GM12878 (cell line): ENCODE measurements around the gene MNT.

Source experiments
- BHLHE40 ChIP-seq, 2 experiments: fragments of 450-650 bp in 1 of 2; IDR thresholded peaks; 2 replicates each; pipeline ENCODE4 v1.6.1; 2011 to 2017; ENCODE audit warnings: low read depth in 2 of 2, borderline replicate concordance in 1 of 2, improper control_type of control experiment in 1 of 2, low read length in 1 of 2, mild to moderate bottlenecking in 1 of 2
- CEBPB ChIP-seq, 2 experiments: fragments of 150-350 bp in 1 of 2; IDR thresholded peaks; 2 replicates each; pipeline ENCODE4 v1.6.1; 2012 to 2014; ENCODE audit warnings: low read depth in 2 of 2, low read length in 2 of 2, borderline replicate concordance in 1 of 2, inconsistent platforms in 1 of 2
- CREB1 ChIP-seq: IDR thresholded peaks from 2 replicates; pipeline ENCODE4 v1.6.1; 2012; ENCODE audit warnings: low read depth, mild to moderate bottlenecking, inconsistent platforms
- ETV6 ChIP-seq, 2 experiments: fragments of 450-650 bp in 1 of 2; IDR thresholded peaks in 1 of 2; conservative IDR thresholded peaks in 1 of 2; 2 replicates each; pipeline ENCODE4 v1.6.1; 2014; ENCODE audit warnings: antibody characterized with exemption in 1 of 2, borderline replicate concordance in 1 of 2, low read depth in 1 of 2, mild to moderate bottlenecking in 1 of 2, moderate library complexity in 1 of 2
- EZH2 ChIP-seq: IDR thresholded peaks from 2 replicates; pipeline ENCODE4 v1.6.1; 2012; ENCODE audit warnings: low read depth, mild to moderate bottlenecking, control low read depth, inconsistent platforms, low read length, borderline replicate concordance; ENCODE audit not compliant: control insufficient read depth
- HCFC1 ChIP-seq: fragments of 150-350 bp; IDR thresholded peaks from 2 replicates; pipeline ENCODE4 v1.6.1; 2014; ENCODE audit warnings: low read length
- JUND ChIP-seq: IDR thresholded peaks from 2 replicates; pipeline ENCODE4 v1.6.1; 2012; ENCODE audit warnings: low read depth, mild to moderate bottlenecking, low read length, improper control_type of control experiment, moderate library complexity
- POLR2A ChIP-seq: IDR thresholded peaks from 2 replicates; pipeline ENCODE4 v1.6.1; 2011; ENCODE audit warnings: low read depth, mild to moderate bottlenecking, low read length
- POLR2AphosphoS5 ChIP-seq: IDR thresholded peaks from 2 replicates; pipeline ENCODE4 v1.6.1; 2011; ENCODE audit warnings: mild to moderate bottlenecking, low read length, inconsistent platforms
- TF ChIP-seq, protein P1 (sequence below), 3 experiments: IDR thresholded peaks in 2 of 3; conservative IDR thresholded peaks in 1 of 3; 2 replicates each; pipeline ENCODE4 v1.5.1; 2011; ENCODE audit warnings: low read depth in 3 of 3, low read length in 3 of 3, mild to moderate bottlenecking in 3 of 3, control low read depth in 2 of 3, moderate library complexity in 2 of 3, inconsistent platforms in 1 of 3, mixed read lengths in 1 of 3; ENCODE audit not compliant: control insufficient read depth in 2 of 3, insufficient read depth in 1 of 3; ENCODE audit errors: extremely low read depth in 1 of 3
- TF ChIP-seq, protein P2 (sequence below): fragments of 450-650 bp; IDR thresholded peaks from 2 replicates; pipeline ENCODE4 v1.6.1; 2018; ENCODE audit warnings: borderline replicate concordance, mild to moderate bottlenecking; ENCODE audit not compliant: partially characterized antibody
- TF ChIP-seq, protein P3 (sequence below): IDR thresholded peaks from 2 replicates; pipeline ENCODE4 v1.6.1; 2012; ENCODE audit warnings: low read length, inconsistent platforms
- TF ChIP-seq, protein P4 (sequence below): IDR thresholded peaks from 2 replicates; pipeline ENCODE4 v1.6.1; 2011; ENCODE audit warnings: low read depth, mild to moderate bottlenecking, low read length, moderate library complexity, borderline replicate concordance; ENCODE audit errors: extremely low read depth

DNA sequence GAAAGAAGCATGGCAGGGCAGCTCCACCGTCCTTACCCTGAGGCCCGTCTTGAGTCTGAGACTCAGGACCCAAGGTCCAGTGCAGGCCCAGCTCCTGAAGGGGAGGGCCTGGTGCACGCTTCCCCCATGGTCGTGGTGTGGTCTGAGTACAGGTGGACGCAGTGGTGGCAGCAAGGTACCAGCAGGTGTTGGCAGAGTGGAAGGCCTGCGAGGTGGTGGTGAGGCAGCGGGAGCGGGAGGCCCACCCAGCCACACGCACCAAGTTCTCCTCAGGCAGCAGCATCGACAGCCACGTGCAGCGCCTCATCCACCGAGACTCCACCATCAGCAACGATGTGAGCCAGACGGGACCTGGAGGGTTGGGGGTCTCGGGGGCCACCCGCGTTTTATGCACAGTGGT lies 27.7 kb downstream of the MNT start:
- TF ChIP-seq, protein P1, sequence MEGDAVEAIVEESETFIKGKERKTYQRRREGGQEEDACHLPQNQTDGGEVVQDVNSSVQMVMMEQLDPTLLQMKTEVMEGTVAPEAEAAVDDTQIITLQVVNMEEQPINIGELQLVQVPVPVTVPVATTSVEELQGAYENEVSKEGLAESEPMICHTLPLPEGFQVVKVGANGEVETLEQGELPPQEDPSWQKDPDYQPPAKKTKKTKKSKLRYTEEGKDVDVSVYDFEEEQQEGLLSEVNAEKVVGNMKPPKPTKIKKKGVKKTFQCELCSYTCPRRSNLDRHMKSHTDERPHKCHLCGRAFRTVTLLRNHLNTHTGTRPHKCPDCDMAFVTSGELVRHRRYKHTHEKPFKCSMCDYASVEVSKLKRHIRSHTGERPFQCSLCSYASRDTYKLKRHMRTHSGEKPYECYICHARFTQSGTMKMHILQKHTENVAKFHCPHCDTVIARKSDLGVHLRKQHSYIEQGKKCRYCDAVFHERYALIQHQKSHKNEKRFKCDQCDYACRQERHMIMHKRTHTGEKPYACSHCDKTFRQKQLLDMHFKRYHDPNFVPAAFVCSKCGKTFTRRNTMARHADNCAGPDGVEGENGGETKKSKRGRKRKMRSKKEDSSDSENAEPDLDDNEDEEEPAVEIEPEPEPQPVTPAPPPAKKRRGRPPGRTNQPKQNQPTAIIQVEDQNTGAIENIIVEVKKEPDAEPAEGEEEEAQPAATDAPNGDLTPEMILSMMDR (IDR thresholded peaks at IDR 0.05 in 2 of 3, conservative IDR thresholded peaks at IDR 0.05 in 1 of 3; ENCODE audit: control insufficient read depth in 2 of 3, extremely low read depth in 1 of 3, insufficient read depth in 1 of 3, low read depth in 3 of 3, low read length in 3 of 3) = no peak
- TF ChIP-seq, protein P2, sequence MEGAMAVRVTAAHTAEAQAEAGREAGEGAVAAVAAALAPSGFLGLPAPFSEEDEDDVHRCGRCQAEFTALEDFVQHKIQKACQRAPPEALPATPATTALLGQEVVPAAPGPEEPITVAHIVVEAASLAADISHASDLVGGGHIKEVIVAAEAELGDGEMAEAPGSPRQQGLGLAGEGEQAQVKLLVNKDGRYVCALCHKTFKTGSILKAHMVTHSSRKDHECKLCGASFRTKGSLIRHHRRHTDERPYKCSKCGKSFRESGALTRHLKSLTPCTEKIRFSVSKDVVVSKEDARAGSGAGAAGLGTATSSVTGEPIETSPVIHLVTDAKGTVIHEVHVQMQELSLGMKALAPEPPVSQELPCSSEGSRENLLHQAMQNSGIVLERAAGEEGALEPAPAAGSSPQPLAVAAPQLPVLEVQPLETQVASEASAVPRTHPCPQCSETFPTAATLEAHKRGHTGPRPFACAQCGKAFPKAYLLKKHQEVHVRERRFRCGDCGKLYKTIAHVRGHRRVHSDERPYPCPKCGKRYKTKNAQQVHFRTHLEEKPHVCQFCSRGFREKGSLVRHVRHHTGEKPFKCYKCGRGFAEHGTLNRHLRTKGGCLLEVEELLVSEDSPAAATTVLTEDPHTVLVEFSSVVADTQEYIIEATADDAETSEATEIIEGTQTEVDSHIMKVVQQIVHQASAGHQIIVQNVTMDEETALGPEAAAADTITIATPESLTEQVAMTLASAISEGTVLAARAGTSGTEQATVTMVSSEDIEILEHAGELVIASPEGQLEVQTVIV = no peak
- TF ChIP-seq CREB1 (no peak), EZH2 (no peak), HCFC1 (no peak), JUND (no peak), POLR2AphosphoS5 (no peak), ETV6 (conservative IDR thresholded peaks at IDR 0.05 in 1 of 2, IDR thresholded peaks at IDR 0.05 in 1 of 2; ENCODE audit: borderline replicate concordance in 1 of 2, low read depth in 1 of 2) (no peak), CEBPB (IDR thresholded peaks at IDR 0.05; ENCODE audit: borderline replicate concordance in 1 of 2, low read depth in 2 of 2, low read length in 2 of 2) (no peak), BHLHE40 (IDR thresholded peaks at IDR 0.05; ENCODE audit: borderline replicate concordance in 1 of 2, low read depth in 2 of 2, low read length in 1 of 2) (no peak), POLR2A (no peak)
- TF ChIP-seq, protein P3, sequence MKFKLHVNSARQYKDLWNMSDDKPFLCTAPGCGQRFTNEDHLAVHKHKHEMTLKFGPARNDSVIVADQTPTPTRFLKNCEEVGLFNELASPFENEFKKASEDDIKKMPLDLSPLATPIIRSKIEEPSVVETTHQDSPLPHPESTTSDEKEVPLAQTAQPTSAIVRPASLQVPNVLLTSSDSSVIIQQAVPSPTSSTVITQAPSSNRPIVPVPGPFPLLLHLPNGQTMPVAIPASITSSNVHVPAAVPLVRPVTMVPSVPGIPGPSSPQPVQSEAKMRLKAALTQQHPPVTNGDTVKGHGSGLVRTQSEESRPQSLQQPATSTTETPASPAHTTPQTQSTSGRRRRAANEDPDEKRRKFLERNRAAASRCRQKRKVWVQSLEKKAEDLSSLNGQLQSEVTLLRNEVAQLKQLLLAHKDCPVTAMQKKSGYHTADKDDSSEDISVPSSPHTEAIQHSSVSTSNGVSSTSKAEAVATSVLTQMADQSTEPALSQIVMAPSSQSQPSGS = no peak
- TF ChIP-seq, protein P4, sequence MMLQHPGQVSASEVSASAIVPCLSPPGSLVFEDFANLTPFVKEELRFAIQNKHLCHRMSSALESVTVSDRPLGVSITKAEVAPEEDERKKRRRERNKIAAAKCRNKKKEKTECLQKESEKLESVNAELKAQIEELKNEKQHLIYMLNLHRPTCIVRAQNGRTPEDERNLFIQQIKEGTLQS = no peak
